Neural cell (in vitro differentiated cells): ENCODE data around the gene MAP3K7. TPM values are rescaled to one million over a fixed set of nuclear protein-coding genes. Genes with fewer than 3 reads are reported as not detected.

Experiments used
- H2AFZ ChIP-seq: fragments of 200-600, 300-800 bp; sonication (generic), shearing (Covaris generic); 2 replicates; pipeline ENCODE4 v1.6.0; 2014; ENCODE audit warnings: low read depth, mild to moderate bottlenecking, antibody characterized with exemption, low read length, moderate library complexity
- H3F3A ChIP-seq: fragments of 200-600 bp; shearing (Covaris generic); 2 replicates; pipeline ENCODE4 v1.6.1; 2016; ENCODE audit warnings: mild to moderate bottlenecking, moderate library complexity, mixed read lengths, antibody characterized with exemption, low read length; ENCODE audit not compliant: insufficient read depth, poor library complexity, severe bottlenecking
- H3K27ac ChIP-seq: fragments of 200-600, 300-800 bp; sonication (generic), shearing (Covaris generic); 2 replicates; pipeline ENCODE4 v1.5.1; 2014; ENCODE audit warnings: mild to moderate bottlenecking, low read length, moderate library complexity
- H3K27me3 ChIP-seq: fragments of 300-800, 200-600 bp; sonication (generic), shearing (Covaris generic); 2 replicates; pipeline ENCODE4 v1.6.0; 2014; ENCODE audit warnings: mild to moderate bottlenecking, low read depth, low read length, moderate library complexity; ENCODE audit not compliant: insufficient read depth
- H3K36me3 ChIP-seq: fragments of 300-800, 200-600 bp; sonication (generic), shearing (Covaris generic); 2 replicates; pipeline ENCODE4 v1.5.1; 2014; ENCODE audit warnings: mild to moderate bottlenecking, antibody characterized with exemption, low read length, moderate library complexity; ENCODE audit not compliant: insufficient read depth
- H3K4me2 ChIP-seq: fragments of 300-800, 200-600 bp; sonication (generic), shearing (Covaris generic); 2 replicates; pipeline ENCODE4 v1.6.0; 2014; ENCODE audit warnings: mild to moderate bottlenecking, low read length
- H3K4me3 ChIP-seq: fragments of 300-800, 200-600 bp; sonication (generic), shearing (Covaris generic); 2 replicates; pipeline ENCODE4 v1.5.1; 2014; ENCODE audit warnings: mild to moderate bottlenecking, low read length, moderate library complexity
- H3K79me2 ChIP-seq: fragments of 200-600 bp; shearing (Covaris generic); replicated peaks from 2 replicates; pipeline ENCODE4 v1.6.0; 2014; ENCODE audit warnings: mild to moderate bottlenecking, low read length, moderate library complexity; ENCODE audit not compliant: insufficient read depth
- H3K9ac ChIP-seq: fragments of 300-800, 200-600 bp; sonication (generic), shearing (Covaris generic); 2 replicates; pipeline ENCODE4 v1.6.1; 2016; ENCODE audit warnings: mild to moderate bottlenecking, low read length, mixed read lengths
- H3K9me2 ChIP-seq: fragments of 200-600 bp; shearing (Covaris generic); 2 replicates; pipeline ENCODE4 v1.6.1; 2016; ENCODE audit warnings: mild to moderate bottlenecking, low read length, mixed read lengths; ENCODE audit not compliant: insufficient read depth
- H3K9me3 ChIP-seq: fragments of 200-600, 300-800 bp; sonication (generic), shearing (Covaris generic); 2 replicates; pipeline ENCODE4 v1.6.1; 2016; ENCODE audit warnings: mild to moderate bottlenecking, mixed run types, low read length, moderate library complexity, mixed read lengths
- H4K20me1 ChIP-seq: fragments of 200-600 bp; shearing (Covaris generic); 2 replicates; pipeline ENCODE4 v1.6.1; 2016; ENCODE audit warnings: mild to moderate bottlenecking, mixed run types; ENCODE audit not compliant: insufficient read depth
- CTCF ChIP-seq: fragments of 450-650 bp; IDR thresholded peaks from 2 replicates; pipeline ENCODE4 v1.5.1; 2014; ENCODE audit warnings: antibody characterized with exemption, mild to moderate bottlenecking, moderate library complexity; ENCODE audit not compliant: poor library complexity, severe bottlenecking
- EP300 ChIP-seq: fragments of 450-650 bp; conservative IDR thresholded peaks from 2 replicates; pipeline ENCODE4 v1.6.1; 2014; ENCODE audit warnings: antibody characterized with exemption, mild to moderate bottlenecking, moderate library complexity; ENCODE audit not compliant: poor library complexity, severe bottlenecking
- EZH2 ChIP-seq: fragments of 200-600, 300-800 bp; shearing (Covaris generic), sonication (generic); IDR thresholded peaks from 2 replicates; pipeline ENCODE4 v1.6.1; 2014; ENCODE audit warnings: antibody characterized with exemption, low read length, borderline replicate concordance, mild to moderate bottlenecking; ENCODE audit not compliant: insufficient read depth, poor library complexity, severe bottlenecking
- MXI1 ChIP-seq: fragments of 450-650 bp; conservative IDR thresholded peaks from 2 replicates; pipeline ENCODE4 v1.6.1; 2014; ENCODE audit warnings: antibody characterized with exemption, mild to moderate bottlenecking; ENCODE audit not compliant: poor library complexity, severe bottlenecking
- POLR2AphosphoS5 ChIP-seq: IDR thresholded peaks from 2 replicates; pipeline ENCODE4 v1.6.1; 2012
- RAD21 ChIP-seq: fragments of 450-650 bp; conservative IDR thresholded peaks from 2 replicates; pipeline ENCODE4 v1.6.1; 2014; ENCODE audit warnings: antibody characterized with exemption, mild to moderate bottlenecking, moderate library complexity
- REST ChIP-seq: IDR thresholded peaks from 2 replicates; pipeline ENCODE4 v1.6.1; 2012; ENCODE audit warnings: borderline replicate concordance
- SMC3 ChIP-seq: fragments of 450-650 bp; conservative IDR thresholded peaks from 2 replicates; pipeline ENCODE4 v1.6.1; 2014; ENCODE audit warnings: antibody characterized with exemption, mild to moderate bottlenecking, moderate library complexity; ENCODE audit not compliant: poor library complexity
- TAF1 ChIP-seq: IDR thresholded peaks from 2 replicates; pipeline ENCODE4 v1.6.1; 2012; ENCODE audit warnings: low read depth
- polyA plus RNA-seq: library from polyadenylated mRNA; depleted of rRNA; stranded (reverse); fragments of >200 nt; gene quantifications from 2 replicates; pipeline ENCODE4 v1.2.3, GENCODE V29; 2014

Gene MAP3K7
- polyA plus RNA-seq, 1 donor from 2014 or later = 71.6 TPM

- Histone ChIP-seq H3K4me2 (no peak overlapping the region), H3K27ac (peak overlapping the region; percentile 61), H3K9ac (no peak overlapping the region), H3K79me2 (no peaks in the 10 kb centered on the region), H3K9me3 (no peaks in the 10 kb centered on the region), H3F3A (peaks cover 6% of the 10 kb centered on the region), H4K20me1 (no peaks in the 10 kb centered on the region), H3K9me2 (no peaks in the 10 kb centered on the region), H3K36me3 (no peaks in the 10 kb centered on the region), H3K27me3 (peaks cover 14% of the 10 kb centered on the region), H2AFZ (no peak overlapping the region), H3K4me3 (peak overlapping the region; percentile 65)
- TF ChIP-seq EP300 (peak; percentile 90), SMC3 (no peak), POLR2AphosphoS5 (peak; percentile 56), MXI1 (no peak), RAD21 (no peak), TAF1 (no peak)
These were observed 25.4 kb upstream of the MAP3K7 start for GRCh38 chr6:90612313-90612680.

GRCh38 chr6:90611543-90612312 lies 24.9 kb upstream of the MAP3K7 start:
- Histone ChIP-seq H3K9ac (peak overlapping the region; percentile 51), H3K4me3 (peak overlapping the region; percentile 65), H3F3A (peaks cover 6% of the 10 kb centered on the region), H3K27ac (peak overlapping the region; percentile 61), H3K36me3 (no peaks in the 10 kb centered on the region), H3K9me2 (no peaks in the 10 kb centered on the region), H3K9me3 (no peaks in the 10 kb centered on the region), H4K20me1 (no peaks in the 10 kb centered on the region), H3K79me2 (no peaks in the 10 kb centered on the region), H3K27me3 (peaks cover 14% of the 10 kb centered on the region), H2AFZ (no peak overlapping the region), H3K4me2 (peak overlapping the region; percentile 20)
- TF ChIP-seq SMC3 (no peak), CTCF (peak; percentile 51), POLR2AphosphoS5 (no peak), MXI1 (peak; percentile 49), EZH2 (no peak), REST (no peak), RAD21 (no peak), TAF1 (peak; percentile 17), EP300 (no peak)
